Stimulated activated naive CD4-positive, alpha-beta T cell treated with Interleukin-2 at 50 U/mL for 16 hours (primary cell): ENCODE measurements around the gene ABITRAM.
"Not testable (repeated sequence)": the region's sequence is repeated elsewhere in the genome, so short reads cannot be mapped to it uniquely, and the experiment has no call there.

Source experiments
- DNase-seq: peaks from one replicate; lab custom pipeline; 2025; lab: John Stamatoyannopoulos, UW

The ABITRAM gene

DNA sequence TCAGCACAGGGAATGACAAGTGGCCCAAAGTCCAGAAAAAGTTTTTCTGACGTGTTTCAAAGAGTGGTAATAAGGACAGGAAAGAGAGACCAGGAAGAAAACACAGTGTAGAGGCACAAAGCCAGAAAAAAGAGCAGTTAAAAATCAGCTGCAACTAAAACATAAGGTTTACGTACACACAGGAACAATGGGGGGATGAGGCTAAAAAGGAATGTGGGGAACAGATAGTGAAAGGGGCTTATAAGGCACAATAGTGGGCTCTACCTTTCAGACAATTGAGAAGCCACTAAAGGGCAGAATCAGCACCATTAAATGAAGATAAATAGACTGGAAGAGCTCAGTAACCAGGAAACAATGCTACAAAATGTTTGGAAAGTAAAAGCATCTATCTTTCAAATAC lies 5.8 kb upstream of the ABITRAM start:
- no peak for DNase-seq

DNA sequence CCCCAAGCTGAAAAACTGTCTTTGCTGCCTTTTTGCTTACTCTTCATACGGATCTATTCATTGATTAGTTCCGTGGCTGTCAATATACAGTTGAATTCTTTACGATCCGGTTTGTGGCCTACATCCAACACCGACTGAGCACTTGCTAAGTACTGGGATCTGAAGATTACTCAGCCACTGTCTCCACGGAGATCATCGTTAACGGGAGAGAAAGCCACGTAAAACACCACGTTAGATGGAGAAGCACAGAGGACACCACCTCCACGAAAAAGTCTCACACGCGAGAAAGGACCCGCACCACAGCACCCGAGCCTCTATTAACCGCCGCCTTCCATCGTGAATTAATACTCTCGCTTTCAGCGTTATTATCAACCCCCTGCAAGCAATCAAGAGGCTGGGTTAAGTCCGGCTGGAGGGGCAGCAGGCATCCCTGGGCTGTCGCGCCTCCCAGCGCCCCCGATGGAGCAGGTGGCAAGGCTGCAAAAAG lies 926 bp upstream of the ABITRAM start:
- no peak for DNase-seq

DNA sequence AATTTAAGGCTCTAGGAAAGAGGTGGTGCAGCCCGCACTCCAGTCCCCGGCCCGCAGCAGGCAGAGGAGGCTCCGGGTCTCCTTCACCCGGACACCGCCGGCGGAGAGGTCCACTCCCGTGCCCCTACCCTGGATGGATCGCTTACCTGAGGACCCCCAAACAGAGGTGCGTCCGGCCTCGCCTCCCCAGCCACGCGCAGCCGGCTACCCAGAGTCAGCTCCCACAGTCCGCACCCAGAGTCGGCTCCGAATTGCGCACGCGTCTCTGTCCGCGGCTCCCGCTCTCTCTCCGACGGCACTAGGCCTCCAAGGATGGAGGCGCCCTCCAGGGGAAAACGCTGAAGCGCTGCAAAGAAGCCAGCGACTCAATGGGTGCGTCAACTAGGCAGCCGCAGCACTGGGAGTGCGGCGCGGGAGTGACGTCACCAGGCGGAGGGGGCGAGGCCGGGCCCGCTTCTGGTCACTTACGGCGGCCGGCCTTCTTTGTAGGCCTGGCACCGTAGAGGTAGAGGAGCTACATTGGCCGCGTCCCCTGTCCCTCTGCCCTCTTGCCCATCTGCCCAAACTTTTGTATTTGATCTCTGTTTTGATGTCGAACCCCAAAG lies 380 bp upstream of the ABITRAM start, which contains the start of gene ELP1:
TSS of gene ELP1 (minus strand) at position 407 of the 605 bp plus-strand sequence. CDS start 2,978 bp downstream, outside the sequence.
- DNase-seq: peak; percentile 91

DNA sequence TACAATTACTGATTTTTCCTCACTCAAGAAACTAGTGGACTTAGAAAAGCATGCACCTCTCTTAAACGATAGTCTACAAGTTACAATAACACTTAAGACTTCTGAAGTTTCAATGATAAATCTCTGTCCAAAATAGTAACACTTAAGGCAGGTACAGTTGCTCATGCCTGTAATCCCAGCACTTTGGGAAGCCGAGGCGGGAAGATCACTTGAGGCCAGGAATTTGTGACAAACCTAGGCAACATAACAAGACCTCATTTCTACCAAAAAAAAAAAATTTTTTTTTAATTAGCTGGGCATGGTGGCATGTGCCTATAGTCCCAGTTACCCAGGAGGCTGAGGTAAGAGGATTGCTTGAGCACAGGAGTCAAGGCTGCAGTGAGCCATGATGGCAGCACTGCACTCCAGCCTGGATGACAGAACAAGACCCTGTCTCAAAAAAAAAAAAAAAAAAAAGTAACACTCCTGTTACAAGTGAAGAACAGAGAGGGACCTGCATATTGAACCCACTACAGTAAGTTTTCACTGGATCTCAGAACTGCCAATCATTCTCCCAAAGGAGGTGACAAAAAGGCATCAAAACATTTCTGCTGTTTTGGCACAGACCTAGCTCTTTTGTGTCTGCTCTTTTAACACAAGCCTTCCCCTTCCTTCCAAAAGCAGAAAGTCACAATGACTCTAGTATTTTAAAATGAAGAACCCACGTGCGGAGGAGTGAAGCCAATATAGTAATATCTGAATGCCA lies 3.5 kb downstream of the ABITRAM start:
- DNase-seq: no peak

DNA sequence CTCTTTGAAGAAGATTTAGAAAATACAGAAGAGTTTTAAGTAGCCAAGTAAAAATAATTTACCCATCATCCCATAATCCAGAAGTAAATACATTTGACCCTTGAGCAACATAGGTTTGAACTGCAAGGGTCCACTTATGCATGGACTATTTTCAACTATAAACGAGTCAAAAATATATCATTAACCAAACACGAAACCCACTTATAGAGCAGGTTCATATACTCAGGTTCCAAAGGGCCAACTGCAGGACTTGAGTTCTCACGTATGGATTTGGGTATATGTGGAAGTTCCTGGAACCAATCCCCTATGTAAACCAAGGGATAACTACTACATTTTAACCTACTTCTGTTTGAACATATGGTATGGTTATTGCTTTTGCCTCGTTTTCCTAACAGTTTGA lies 5.8 kb downstream of the ABITRAM start:
- DNase-seq: no peak

DNA sequence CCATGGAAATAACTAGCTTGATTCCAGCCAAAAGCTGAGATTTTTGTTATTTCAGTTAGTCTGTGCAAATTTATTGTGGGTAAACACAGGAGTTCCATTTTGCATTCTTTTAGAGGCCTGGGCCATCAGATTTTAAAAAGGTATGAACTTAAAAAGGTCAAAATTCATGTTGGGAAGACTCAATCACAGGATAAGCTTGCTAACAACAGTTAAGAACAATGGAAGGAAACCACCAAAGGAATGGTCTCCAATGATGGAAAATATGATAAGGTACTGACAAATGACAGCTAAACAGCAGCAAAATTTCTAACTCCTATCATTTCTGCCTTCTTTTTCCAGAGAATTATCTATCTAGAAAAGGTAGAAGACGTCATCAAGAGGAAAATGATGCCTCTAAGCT lies 16.0 kb downstream of the ABITRAM start:
- DNase-seq: no peak

DNA sequence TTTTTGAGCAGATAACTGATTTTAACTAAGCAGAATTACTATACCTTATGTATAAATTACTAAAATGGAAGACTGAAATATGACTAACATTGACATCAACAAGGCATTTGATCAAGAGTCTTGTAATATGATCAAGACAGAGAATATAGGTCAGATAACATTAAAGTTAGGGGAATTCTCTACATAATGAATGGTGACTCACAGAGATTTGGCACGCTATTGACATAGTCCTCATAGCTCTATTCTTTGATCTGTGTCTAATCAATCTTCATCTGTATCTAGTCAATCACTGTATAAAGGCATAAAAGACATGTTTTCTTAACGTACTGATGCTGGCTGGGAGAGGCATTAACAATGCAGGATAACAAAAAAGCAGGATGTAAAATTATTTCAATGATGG lies 17.4 kb downstream of the ABITRAM start:
- DNase-seq: no peak

DNA sequence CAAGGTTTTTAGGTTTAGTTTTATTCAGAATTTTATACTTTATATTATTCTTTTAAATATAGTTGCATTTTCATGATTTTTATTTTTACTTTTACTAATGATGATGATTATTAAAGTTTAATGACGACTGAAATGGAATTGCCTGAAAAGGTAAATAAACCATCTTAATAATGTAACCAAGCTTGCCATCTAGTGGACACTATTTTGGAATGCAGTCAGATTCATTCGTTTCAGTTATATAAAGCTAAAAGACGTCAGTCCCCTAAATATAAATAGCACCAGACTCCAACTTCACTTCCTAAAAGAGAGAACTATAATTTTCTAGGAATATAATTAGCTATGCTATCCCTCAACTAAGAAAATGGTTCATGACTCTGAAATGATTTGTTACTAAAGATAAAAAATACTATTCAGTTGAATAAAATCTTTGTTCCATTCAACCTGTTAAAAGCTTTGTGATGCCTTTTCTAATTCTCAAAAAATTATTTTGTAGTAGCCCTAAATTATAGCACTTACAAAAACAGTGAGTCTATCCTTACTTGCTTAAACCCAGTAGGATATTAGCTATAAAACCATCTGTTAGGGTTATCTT lies 19.9 kb downstream of the ABITRAM start:
- no peak for DNase-seq

DNA sequence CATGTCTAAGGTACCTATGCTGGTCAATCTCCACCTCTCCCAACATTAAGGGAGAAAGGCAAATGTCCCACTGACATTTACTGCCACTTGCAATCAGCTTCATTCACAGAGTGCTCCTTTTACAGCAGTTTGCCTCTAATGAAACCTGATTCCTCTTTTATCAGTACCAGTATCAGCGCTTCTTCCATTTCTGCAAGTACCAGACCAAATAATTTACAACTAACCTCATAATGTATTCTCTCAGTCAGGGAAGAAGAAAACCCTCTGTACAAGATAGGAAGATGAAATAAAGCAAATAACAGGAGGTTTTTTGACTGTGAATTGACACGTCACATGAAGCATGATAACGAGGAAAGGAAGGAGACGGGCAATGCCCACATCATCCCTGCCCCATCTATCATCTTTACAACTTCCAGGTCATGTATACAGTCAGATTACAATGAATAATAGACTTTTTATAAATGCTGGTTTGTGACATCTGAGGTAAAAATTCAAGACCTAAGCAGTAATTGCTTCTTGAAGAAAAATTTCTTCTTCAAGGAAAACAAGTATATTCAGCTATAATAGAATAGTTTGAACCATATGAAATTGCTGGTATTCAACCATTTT lies 21.9 kb downstream of the ABITRAM start:
- no peak for DNase-seq

DNA sequence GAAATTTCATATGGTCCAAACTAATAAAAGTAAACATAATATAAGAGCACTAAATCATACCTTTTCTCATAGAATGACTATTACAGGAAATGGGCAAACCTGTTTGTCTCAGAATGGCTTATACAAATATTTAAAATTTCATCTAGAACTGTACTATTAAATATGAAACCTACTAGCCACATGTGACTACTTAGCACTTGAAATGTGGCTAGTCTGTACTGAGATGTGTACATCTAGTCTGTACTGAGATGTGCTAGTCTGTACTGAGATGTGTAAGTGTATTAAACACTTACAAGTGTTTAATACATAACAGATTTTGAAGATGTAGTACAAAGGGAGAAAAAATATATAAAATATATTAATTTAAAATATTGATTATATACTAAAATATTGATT lies 22.4 kb downstream of the ABITRAM start:
- DNase-seq: no peak

DNA sequence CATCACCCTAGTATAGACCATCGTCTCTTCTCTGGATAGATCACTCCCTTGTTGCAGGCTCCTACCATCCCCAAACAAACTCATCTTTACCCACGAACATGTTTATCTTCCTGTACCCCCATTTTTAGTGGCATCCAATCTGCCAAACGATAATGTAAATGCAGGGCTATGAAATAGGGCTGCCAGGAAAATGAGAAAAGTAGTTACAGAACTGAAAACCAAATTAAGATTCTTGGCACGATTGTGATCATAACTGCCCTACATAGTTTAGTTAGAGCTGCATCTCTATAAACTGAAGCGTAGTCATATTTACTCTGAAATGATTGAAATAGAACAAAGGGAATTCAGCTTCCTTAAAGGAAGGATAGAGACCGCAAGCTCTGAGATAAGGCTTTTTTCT lies 26.1 kb downstream of the ABITRAM start:
- DNase-seq: no peak

DNA sequence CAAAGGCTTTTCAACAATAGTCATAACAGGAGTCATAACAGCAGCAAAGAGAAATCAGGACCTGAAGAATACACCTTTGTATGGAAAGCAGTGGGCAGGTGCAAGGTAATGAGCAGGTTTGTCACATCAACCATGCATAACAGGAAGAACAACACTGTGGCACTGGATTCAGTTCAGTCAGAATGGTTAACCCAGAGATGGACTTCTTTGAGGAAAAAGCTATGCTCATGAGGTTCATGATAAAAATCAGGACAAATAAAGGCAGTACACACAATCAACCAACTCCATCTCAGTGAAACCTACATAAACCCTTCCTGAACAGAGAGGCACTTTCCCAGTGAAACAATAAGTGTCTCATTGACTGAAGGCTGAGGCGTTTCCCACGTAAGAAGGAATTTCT lies 27.0 kb downstream of the ABITRAM start:
- DNase-seq: no peak

DNA sequence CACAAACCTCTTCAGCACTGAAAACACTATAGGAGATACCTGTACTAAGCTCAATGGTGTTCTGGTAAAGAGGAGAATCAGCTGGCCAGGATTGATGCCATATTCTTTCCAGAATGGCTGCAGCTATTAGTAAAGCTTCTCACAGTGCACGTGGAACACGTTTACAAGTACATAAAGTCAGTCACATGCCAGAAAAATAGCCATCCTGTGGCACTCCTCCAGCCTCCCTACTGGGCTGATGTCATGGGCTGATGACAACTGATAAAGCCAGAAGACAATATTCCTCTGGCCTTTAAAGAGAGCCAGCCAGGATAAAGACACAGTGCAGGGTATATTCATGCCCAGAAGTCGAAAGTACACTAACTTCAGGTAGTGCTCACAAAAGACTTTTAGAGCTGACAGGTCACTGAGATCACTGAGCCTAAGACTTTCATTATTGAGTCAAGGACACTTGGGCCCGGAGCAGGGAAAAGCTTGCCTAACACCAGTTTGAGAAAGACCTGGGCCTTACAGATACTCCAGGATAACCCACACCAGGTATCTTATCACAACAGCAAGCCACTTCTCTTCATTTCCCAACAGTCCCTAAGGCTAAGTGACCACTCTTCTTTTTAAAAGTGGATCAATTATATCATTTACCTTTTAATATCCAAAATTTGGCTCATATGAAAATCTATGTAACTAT lies 29.4 kb downstream of the ABITRAM start:
- DNase-seq: no peak

DNA sequence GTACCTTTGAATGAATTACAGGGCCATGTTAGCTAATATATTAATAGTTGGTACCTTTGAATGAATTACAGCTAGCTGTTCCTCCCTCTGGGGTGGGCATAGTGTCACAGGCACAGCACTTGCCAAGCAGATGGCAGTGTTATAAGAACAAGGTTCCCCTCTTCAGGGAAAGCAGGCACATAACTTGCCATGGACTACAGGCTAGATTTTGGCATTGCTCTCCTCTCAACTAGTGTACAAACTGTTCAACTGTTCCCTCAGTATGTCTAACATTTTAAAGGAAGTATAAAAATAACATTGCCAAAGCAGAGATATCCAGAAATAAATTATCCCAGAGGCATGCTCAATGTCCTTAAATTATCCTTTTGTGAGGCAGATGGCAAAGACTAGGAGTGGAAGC lies 33.7 kb downstream of the ABITRAM start:
- DNase-seq: no peak

DNA sequence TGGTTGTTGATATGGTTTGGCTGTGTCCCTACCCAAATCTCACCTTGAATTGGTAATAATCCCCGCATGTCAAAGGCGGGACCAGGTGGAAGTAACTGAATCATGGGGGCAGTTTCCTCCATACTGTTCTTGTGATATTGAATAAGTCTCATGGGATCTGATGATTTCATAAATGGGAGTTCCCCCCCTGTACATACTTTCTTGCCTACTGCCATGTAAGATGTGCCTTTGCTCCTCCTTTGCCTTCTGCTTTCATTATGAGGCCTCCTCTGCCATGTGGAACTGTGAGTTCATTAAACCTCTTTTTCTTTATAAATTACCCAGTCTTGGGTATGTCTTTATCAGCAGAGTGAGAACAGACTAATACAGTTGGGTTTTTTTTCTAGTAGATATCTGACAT lies 37.2 kb downstream of the ABITRAM start:
- not testable (repeated sequence) for DNase-seq

DNA sequence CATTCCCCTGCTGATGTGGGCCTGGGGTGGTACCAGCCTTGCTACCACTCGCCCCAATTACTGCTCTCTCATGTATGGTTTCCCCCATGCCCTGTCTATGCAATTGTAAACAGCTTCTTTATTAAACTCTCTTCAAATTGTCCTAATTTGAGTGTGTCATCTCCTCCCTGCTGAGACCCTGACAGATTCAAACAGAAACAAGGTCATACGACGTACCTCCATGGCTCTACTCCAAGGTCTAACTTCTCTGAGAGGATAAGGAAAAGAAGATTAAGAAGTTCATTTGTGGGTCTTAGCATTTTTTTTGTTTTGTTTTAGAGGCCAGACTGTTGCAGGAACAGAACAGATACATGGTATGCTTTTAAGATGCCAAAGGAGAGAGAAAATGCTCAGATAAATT lies 38.0 kb downstream of the ABITRAM start:
- DNase-seq: no peak

DNA sequence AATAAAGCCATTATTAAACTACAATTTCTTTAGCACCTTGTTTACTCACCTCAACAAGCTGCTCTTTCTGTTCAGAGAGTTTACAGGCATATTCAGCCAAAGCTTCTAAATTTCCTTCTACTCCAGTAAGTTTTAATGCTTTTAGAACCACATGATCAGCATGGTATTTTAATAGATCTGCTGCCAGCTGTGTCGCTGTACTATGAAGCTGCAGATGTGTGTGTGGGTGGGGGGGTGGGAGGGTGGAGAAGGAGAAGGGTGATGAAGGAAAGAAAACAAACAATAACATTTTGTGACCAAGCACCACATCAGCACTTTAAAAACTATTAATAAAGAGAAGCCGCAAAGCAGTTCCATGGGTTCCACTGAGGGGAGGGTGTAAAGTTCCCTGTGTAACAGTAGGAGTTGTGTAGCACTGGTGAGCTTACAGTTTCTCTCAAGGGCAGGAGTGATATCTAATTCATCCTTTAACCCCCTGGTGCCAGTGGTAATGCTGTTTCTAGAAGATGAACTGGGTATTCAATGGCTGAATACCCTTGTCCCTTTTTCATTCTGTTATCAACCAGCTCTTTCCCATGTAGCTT lies 38.5 kb downstream of the ABITRAM start:
- DNase-seq: no peak

DNA sequence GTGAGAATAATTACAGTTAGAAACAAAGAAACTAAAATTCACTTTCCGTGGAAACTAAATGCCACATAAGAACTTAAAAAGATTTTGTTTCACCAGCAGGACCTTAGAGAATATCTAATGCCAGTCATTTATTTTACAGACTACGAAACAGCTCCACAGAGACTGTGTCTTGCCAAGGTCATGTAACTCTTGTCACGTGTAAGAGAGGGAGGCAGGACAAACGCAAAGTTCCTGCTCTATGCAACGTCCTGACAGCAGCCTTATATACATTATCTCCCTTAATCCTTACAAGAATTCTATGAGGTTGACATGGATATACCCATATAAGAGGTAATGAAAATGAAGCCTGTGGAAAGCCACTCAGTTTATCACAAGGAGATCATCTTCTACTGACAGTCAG lies 39.7 kb downstream of the ABITRAM start:
- no peak for DNase-seq

DNA sequence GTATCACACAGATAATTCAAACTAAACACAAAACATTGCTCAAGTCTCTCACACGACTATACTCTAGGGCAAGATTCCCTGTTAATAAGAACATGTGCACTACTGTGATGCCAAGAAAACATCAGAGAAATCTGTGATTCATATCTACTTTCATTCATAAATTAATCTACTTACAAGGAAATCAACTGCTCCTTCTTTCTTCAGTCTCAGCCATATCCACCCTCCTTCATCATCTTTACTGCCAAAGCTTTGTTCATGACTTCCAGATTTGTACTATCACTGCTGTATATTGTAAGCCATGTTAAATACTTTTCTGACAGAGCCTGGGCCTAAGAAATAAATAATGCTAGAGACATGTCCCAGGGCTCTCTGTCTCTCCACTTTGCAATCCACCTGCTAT lies 44.0 kb downstream of the ABITRAM start:
- DNase-seq: no peak

DNA sequence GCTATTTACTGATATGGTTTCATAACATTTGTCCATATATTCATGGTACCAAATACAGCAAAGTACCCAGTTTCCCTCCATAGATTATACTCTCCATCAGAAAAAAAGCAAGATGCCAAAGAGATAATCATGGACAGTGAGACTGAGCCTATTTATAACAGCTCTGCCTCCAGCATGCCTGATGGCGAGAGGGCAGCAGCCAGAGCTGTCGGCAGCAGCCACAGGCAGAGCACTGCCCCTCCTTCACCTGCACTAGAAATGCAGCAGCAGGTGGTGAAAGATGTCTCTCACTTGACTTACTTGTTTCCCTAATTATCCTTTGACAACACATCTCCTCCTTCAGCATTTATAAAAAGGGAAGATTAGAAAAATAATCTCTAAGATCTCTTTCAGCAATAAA lies 46.7 kb downstream of the ABITRAM start:
- no peak for DNase-seq

DNA sequence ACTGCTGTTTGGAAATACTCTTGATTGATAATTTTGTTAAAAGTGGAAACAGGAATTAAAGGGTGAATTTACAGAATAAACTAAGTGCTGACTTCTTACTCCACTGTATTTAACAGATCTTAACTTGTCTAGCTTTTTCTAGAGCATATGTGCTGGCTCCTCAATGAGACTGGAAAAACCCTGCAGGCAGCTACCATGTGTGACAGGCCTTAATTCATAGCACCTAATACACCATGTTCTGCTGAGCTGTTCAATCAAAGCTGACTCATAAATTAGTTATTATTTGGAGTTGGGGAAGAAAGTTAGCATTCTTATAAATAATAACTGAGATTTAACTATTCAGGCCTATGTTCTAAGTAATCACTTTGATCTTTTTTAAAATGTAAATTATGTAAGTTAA lies 49.7 kb downstream of the ABITRAM start:
- no peak for DNase-seq
